PC-3 (cell line): Measurements from ENCODE around the gene CFAP221.

Experiments
- CTCF ChIP-seq: fragments of 300-600 bp; sonication (generic); conservative IDR thresholded peaks from 2 replicates; pipeline ENCODE4 v1.5.1; 2017; ENCODE audit warnings: antibody characterized with exemption, low read depth, mild to moderate bottlenecking, low read length
- EZH2phosphoT487 ChIP-seq: fragments of 300-600 bp; sonication (generic); IDR thresholded peaks from 2 replicates; pipeline ENCODE4 v1.6.1; 2018; ENCODE audit warnings: mild to moderate bottlenecking, antibody characterized with exemption, low read length, borderline replicate concordance

DNA sequence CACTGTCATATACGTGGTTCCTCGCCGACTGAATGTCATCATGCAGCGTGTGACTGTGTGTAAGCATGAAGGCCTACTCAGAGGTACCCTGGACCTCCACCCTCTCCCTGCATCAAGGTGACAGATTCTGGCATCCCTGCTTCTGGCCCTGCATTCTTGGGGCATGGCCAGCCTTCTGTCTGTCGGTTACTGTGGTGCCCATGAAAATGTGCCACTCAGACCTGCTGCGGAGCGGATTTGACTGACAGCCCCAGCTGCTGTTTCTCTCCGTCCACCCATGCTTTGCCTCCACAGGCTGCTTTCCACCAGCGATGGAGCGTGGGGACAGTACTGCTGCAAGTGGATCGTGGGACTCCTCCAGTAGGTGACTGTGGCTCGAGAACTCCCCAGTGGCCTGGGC is 144.4 kb downstream of the CFAP221 start:
- no peak for TF ChIP-seq CTCF
- TF ChIP-seq EZH2phosphoT487, result no peak
